HuH-7.5 (cell line): ENCODE results near the gene TMEM225.
"Not testable (repeated sequence)": the region's sequence is repeated elsewhere in the genome, so short reads cannot be mapped to it uniquely, and the experiment has no call there.

Source experiments
- DNase-seq: peaks from one replicate; pipeline ENCODE4 v3.0.0; 2011; ENCODE audit warnings: low spot score

Gene TMEM225

DNA sequence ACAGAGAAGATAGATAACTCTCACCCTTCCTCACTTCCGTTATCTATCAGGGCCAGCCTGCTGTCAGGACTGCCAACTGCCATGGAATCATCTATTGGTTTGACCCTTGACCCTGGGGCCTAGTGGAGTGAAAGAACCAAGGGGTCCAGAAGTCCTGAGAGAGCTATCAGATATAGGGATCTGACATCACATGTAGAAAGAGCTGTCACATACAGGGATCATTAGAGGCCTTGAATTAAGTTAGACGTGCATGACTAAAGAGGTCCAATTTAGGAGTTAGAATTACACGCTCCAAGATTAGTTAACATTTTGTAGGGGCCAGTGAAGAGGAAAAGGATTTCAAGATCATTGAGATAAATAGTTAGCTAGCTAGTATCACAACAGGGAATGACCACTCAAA lies at the start of gene TMEM225:
TMEM225 (minus strand) TSS at position 101 of the 400 bp plus-strand sequence. CDS start 245 bp downstream, outside the sequence.
- no peak for DNase-seq

DNA sequence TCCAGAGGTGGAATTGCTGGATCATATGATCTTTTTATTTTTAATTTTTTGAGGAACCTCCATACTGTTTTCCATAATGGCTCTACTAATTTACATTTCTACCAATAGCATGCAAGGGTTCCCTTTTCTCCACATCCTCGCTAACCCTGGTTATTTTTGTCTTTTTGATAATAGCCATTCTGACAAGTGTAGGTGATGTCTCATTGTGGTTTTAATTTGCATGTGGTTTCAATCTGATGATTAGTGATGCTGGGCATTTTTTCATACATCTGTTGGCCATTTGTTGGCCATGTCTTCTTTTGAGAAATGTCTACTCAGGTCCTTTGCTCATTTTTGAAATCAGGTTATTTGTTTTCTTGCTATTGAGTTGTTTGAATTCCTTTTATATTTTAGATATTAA lies 38.6 kb upstream of the TMEM225 start:
- no peak for DNase-seq

DNA sequence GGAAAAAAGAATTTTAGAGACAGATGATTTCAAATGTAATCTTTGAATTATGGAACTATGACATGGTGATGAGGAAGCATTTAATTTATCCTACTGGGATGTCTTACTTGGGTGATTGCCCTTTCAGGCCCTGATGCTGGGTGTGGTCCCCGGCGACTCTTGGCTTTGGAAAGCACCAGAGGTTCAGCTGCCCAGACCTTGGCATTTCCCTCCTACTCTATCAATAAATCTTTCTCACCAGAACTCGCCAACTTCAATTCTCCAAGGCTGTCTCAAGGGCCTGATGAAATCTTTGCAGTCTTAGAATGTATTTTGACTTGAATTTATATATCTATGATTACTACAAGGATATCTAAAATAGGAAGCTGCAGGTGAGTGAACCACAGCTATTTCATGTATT lies 35.5 kb upstream of the TMEM225 start:
- no peak for DNase-seq

GRCh38 chr11:123905826-123906225 lies 20.4 kb upstream of the TMEM225 start:
- no peak for DNase-seq

DNA sequence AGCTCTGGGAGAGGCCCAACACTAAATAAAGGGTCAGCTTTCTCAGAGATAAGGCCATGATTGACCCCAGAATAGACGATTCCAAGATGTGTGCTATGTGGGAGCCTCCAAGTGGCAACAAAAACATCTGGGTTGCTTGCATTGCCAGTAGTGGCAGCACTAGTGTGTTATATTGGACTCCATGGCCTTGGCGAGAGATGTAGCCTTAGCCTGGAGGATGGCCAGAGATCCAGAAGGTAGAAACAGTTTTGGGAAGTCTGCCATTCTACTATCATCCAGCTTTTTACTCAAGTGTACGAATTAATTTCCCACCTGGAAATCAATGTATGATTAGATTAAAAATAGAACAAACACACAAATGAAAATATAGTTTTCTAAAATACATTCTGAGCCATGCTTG lies 19.5 kb upstream of the TMEM225 start:
- DNase-seq = no peak

DNA sequence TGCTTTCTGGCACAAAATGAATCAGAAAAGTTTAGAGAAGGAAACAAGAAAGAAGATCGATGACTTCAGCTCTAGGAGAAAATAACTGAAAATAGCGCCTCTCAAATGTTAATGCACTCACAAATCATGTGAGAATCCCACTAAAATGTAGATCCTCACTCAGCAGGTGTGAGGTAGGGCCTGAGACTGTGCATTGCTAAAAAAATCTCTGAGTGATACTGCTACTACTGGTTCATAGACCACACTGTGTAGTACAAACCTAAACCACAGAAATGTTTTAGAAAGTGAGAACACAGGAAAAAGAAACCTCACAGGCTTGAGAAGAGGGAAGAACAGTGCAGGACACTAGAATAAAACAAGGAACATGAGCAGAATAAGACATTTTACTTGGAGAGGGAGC lies 18.5 kb upstream of the TMEM225 start:
- DNase-seq = no peak

GRCh38 chr11:123901867-123902266 lies 16.4 kb upstream of the TMEM225 start, which contains the start of gene OR8D4:
Gene OR8D4 (plus strand): TSS chr11:123902167. CDS start chr11:123906432, 4,265 bp downstream.
- DNase-seq = no peak

DNA sequence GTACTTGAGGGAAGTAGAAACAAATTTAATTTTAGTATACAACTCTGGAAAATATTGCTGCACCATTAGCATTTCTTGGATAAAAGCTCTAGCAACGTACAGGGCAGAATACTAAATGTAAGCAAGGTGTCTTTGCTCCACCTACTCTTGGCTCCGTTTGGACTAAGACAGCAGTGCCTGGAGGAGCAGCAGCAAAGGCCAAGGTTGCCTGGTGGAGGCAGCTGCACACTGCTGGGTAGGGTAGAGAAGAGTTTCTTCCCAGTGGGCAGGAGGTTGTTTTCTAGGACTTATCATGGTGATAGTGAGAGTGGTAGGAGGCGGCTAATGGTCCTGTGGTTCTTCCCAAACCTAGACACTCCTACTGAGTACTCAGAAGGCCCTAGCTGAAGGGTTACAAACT lies 14.3 kb upstream of the TMEM225 start:
- DNase-seq = no peak

DNA sequence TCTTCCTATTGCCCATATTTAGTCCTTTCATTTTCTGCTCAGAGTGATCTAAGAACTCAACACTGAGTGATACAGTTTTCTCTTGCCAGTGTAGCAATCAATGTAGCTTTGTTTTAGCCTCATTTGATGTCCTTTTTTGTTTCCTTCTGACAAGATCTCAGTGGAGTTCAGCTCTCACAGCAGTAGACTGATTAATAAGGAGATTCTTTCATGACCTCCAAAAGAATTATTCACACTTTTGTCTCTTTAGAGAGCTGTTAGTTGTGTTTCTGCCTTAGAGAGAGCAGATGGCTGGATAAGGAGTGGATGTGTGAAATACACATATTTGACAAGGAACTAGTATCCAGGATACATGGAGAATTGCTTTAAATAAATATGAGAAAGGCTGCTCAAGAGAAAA lies 6.6 kb upstream of the TMEM225 start:
- no peak for DNase-seq

DNA sequence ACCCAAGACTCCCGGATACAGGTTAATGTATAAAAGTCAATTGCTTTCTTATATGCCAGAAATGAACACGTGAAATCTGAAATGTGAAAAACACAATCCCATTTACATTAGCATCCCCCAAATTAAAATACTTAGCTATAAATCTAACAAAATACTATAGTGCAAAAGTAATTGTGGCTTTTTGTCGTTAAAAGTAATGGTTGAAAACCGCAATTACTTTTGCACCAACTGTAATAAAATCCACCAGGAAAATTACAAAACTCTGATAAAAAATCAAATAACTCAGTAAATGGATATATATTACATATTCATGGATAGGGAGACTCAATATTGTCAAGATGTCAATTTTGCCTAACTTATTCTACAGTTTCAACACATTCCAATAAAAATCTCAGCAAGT lies 4.6 kb downstream of the TMEM225 start:
- DNase-seq = no peak

DNA sequence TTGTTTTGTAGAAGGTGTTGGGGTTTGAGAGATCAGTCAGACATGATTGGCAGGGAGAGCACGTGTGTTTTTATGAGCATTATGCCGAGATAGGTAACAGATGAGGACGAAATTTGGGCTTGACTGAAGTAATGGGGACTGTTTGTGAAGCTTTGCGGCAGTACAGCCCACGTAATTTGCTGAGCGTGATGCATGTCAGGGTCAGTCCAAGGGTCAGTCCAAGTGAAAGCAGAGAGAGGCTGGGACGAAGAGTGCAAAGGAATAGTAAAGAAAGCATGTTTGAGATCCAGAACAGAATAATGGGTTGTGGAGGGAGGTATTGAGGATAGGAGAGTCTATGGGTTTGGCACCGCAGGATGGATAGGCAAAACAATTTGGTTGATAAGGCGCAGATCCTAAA lies 17.7 kb downstream of the TMEM225 start:
- DNase-seq = not testable (repeated sequence)

GRCh38 chr11:123865293-123865692 lies 20.2 kb downstream of the TMEM225 start:
- not testable (repeated sequence) for DNase-seq

- DNase-seq = no peak
Observed at GRCh38 chr11:123859731-123860130, 25.7 kb downstream of the TMEM225 start.

- no peak for DNase-seq
Observed at GRCh38 chr11:123856444-123856843, 29.0 kb downstream of the TMEM225 start.

DNA sequence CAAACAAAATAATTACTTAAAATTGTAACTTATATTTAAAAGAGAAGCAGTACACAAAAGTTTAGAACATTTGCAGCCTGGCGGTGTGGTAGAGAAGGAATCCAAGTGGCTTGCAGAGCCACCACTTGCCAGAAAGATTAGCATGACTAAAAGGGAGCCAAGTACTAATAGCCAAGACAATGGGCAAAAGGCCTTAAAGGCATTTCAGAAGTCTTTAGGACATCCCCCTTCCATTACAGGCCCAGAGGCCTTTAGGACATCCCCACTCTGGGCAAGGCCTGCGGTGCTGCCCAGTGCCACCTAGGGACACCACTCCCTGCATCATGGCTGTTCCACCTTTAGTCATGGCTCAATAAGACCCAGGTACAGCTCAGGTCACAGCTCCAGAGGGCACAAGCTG lies 32.4 kb downstream of the TMEM225 start:
- no peak for DNase-seq

GRCh38 chr11:123852321-123852720 lies 33.1 kb downstream of the TMEM225 start:
- DNase-seq = no peak

DNA sequence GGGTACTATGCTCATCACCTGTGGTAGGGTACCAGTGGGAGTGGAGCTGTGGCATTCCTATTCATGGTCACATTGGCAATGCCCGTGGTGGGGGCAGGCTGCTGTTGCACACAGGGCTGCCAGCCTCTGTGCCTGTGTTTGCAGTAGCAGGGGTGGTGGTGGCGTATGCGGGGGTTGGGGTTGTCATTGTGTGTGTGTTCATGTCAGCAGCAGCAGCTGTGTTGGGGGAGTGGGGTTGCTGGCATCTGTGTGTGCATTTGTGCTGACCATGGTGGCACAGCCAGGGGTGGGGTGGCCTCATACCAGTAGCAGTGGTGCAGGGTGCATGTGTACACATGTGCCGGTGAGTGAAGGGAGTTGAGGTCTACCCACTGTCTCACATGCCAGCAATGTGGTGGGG lies 34.4 kb downstream of the TMEM225 start:
- DNase-seq = no peak

- DNase-seq = no peak
Observed at GRCh38 chr11:123841174-123841573, 44.3 kb downstream of the TMEM225 start.

DNA sequence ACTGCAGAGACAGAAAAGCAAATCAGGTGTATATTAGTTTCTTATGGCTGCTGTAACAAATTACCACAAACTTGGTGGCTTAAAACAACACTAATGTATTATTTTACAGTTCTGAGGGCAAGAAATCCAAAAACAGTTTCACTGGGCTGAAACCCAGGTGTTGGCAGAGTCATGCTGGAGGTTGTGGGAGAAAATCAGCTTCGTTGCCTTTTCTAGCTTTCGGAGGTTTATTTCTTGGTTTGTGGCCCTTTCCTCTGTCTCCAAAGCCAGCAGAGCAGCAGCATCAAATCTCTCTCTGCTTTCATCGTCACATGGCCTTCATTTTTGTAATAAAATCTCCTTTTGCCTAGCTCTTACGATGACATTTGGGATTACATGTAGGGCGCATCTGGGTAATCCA lies 46.3 kb downstream of the TMEM225 start:
- no peak for DNase-seq

DNA sequence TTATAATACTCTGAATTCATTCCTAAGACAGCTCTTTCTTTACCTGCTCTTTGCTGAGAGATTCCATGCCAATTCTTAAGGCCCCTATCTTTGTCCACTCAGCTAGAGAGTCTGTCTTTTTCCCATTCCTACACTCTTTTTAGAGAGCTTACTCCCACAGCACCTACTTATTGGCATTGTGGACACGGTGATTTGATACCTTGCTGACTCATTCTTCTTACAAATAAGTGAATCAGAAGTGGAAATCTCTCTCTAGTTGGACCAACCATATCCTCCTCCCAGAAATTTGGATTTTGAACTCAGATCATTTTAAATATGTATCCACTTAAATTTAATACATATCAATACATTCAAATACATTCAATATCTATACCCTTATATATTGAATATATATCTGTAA lies 46.8 kb downstream of the TMEM225 start:
- no peak for DNase-seq

- no peak for DNase-seq
Observed at GRCh38 chr11:123838199-123838598, 47.3 kb downstream of the TMEM225 start.

GRCh38 chr11:123833095-123833494 lies 52.4 kb downstream of the TMEM225 start:
- DNase-seq = no peak
